Gastrocnemius medialis (tissue), 4 donors: Measurements from ENCODE around the gene KANSL3. TPM values are rescaled to one million over a fixed set of nuclear protein-coding genes. Genes with fewer than 3 reads are reported as not detected.

Experiments
- ATAC-seq, 2 donors: fragments of 150-250 bp; one replicate each; pipeline ENCODE4 v1.9.1; 2016
- DNase-seq, 2 donors: peaks; one replicate each; pipeline ENCODE4 v3.0.0-alpha.2; 2019
- H3K27ac ChIP-seq, 4 donors: fragments of 200-600 bp; sonication (generic); 1 replicate in 1 of 4; 2 replicates in 3 of 4; pipeline ENCODE4 v1.5.1; 2016 to 2018; ENCODE audit warnings: mild to moderate bottlenecking in 2 of 4, moderate library complexity in 1 of 4
- H3K27me3 ChIP-seq, 3 donors: fragments of 200-600 bp; sonication (generic) in 2 of 3; 1 replicate in 1 of 3; 2 replicates in 2 of 3; pipeline versions ENCODE4 v1.5.1 to v1.6.0; 2016 to 2019; ENCODE audit warnings: mild to moderate bottlenecking in 1 of 3, moderate library complexity in 1 of 3
- H3K36me3 ChIP-seq, 2 donors: fragments of 200-600 bp; sonication (generic) in 1 of 2; one replicate each; pipeline ENCODE4 v1.5.1; 2017 to 2018
- H3K4me1 ChIP-seq, 2 donors: fragments of 200-600 bp; sonication (generic) in 1 of 2; one replicate each; pipeline ENCODE4 v1.5.1; 2016 to 2017; ENCODE audit warnings: mild to moderate bottlenecking in 2 of 2
- H3K4me3 ChIP-seq, 4 donors: fragments of 200-600 bp; sonication (generic) in 3 of 4; 1 replicate in 1 of 4; 2 replicates in 3 of 4; pipeline ENCODE4 v1.5.1; 2016 to 2019; ENCODE audit warnings: mild to moderate bottlenecking in 2 of 4
- H3K9me3 ChIP-seq, 3 donors: fragments of 200-600 bp; sonication (generic) in 2 of 3; 1 replicate in 1 of 3; 2 replicates in 2 of 3; pipeline ENCODE4 v1.5.1; 2016 to 2019
- CTCF ChIP-seq, 5 experiments: fragments of 450-650 bp in 3 of 5; fragments of 200-600 bp in 2 of 5; sonication (generic) in 2 of 5; IDR thresholded peaks in 4 of 5; conservative IDR thresholded peaks in 1 of 5; 1 replicate in 4 of 5; 2 replicates in 1 of 5; pipeline ENCODE4 v1.5.1; 2016 to 2019; ENCODE audit warnings: antibody characterized with exemption in 5 of 5, mild to moderate bottlenecking in 3 of 5, moderate library complexity in 3 of 5
- POLR2A ChIP-seq, 2 donors: fragments of 450-650 bp; IDR thresholded peaks; one replicate each; pipeline ENCODE4 v1.6.1; 2017; ENCODE audit warnings: antibody characterized with exemption in 2 of 2, mild to moderate bottlenecking in 2 of 2, moderate library complexity in 2 of 2
- in situ Hi-C, 4 donors: fragments of 200-750 bp; cut with MboI; loops; one replicate each; pipeline versions ENCODE4 v1.15.0 to v1.8.0; 2017; ENCODE audit warnings: low sequenced_read_pairs in 4 of 4
- intact Hi-C: fragments of 100-400 bp; cut with DNase I; formaldehyde crosslinking; loops from one replicate; pipeline ENCODE4 v1.15.1; 2023; ENCODE audit warnings: low total_unique reads
- total RNA-seq, 4 donors: library from RNA; depleted of rRNA; stranded (reverse); fragments of >200 nt; gene quantifications; one replicate each; pipeline versions ENCODE4 v1.1.0 to v1.2.3, GENCODE V29; 2016

KANSL3 gene
- total RNA-seq, 4 donors from 2014 or later, result 49.4 to 76.9 (median 60.4) TPM

GRCh38 chr2:96579422-96579821 lies 58.7 kb downstream of the KANSL3 start:
- Histone ChIP-seq H3K27ac (no peak overlapping the region), H3K27me3 (no peaks in the 10 kb centered on the region), H3K9me3 (no peaks in the 10 kb centered on the region), H3K4me3 (no peak overlapping the region), H3K36me3 (peaks cover 0 to 7% of the 10 kb centered on the region in 2 donors), H3K4me1 (no peaks in the 10 kb centered on the region)
- ATAC-seq (no peak), DNase-seq (no peak)
- in situ Hi-C loops (no loop called here), intact Hi-C loops (no loop called here)
- TF ChIP-seq POLR2A (IDR thresholded peaks at IDR 0.05) (no peak), CTCF (IDR thresholded peaks at IDR 0.05 in 4 of 5, conservative IDR thresholded peaks at IDR 0.05 in 1 of 5) (no peak)

GRCh38 chr2:96578731-96579130 lies 59.4 kb downstream of the KANSL3 start:
- Histone ChIP-seq H3K27ac (no peak overlapping the region), H3K4me1 (no peaks in the 10 kb centered on the region), H3K36me3 (peaks cover 0 to 7% of the 10 kb centered on the region in 2 donors), H3K9me3 (no peaks in the 10 kb centered on the region), H3K4me3 (no peak overlapping the region), H3K27me3 (no peaks in the 10 kb centered on the region)
- intact Hi-C loops, result no loop called here
- no peak for ATAC-seq
- no peak for DNase-seq
- no peak for TF ChIP-seq CTCF (IDR thresholded peaks at IDR 0.05 in 4 of 5, conservative IDR thresholded peaks at IDR 0.05 in 1 of 5)
- no peak for TF ChIP-seq POLR2A (IDR thresholded peaks at IDR 0.05)
- in situ Hi-C loops, result no loop called here

GRCh38 chr2:96577501-96577900 lies 60.6 kb downstream of the KANSL3 start:
- H3K4me1 ChIP-seq, result no peaks in the 10 kb centered on the region
- no peak overlapping the region for H3K27ac ChIP-seq
- no peaks in the 10 kb centered on the region for H3K9me3 ChIP-seq
- TF ChIP-seq POLR2A (IDR thresholded peaks at IDR 0.05) (no peak), CTCF (IDR thresholded peaks at IDR 0.05 in 4 of 5, conservative IDR thresholded peaks at IDR 0.05 in 1 of 5) (no peak)
- ATAC-seq (no peak), DNase-seq (no peak)
- no peaks in the 10 kb centered on the region for H3K36me3 ChIP-seq
- no peak overlapping the region for H3K4me3 ChIP-seq
- in situ Hi-C loops (no loop called here), intact Hi-C loops (no loop called here)
- no peaks in the 10 kb centered on the region for H3K27me3 ChIP-seq

DNA sequence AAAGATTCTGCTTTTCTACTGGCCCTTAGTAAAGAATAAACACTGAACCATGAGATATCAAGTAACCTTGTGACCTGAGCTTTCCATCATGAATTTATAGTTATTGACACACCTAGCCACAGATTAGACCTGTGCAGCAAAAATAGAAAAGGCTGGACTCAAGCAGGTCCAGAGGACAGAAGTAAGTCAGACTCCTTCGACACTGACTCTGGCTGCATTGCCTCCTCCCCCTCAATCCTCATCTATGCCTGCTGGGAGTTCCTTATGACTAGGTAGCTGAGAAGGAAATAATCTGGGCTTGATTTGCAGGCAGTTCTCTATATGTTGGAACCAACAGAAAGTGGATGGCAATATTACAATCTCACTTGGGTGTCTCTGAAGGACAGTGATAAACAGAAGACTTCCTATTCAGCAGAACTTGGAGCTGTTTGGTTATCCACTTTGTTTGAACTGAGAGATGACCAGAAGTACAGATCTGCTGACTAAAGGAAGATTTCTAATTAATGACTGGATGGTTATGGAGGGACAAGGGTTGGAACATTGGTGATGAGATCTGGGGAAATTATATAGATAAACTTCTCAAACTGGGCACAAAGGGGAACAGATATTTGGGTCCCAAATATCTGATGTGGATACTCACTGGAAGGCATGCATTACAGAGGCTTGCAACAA lies 62.2 kb downstream of the KANSL3 start:
- intact Hi-C loops (no loop called here), in situ Hi-C loops (no loop called here)
- H3K4me1 ChIP-seq, result no peaks in the 10 kb centered on the region
- no peaks in the 10 kb centered on the region for H3K27me3 ChIP-seq
- no peak for TF ChIP-seq POLR2A (IDR thresholded peaks at IDR 0.05)
- TF ChIP-seq CTCF (IDR thresholded peaks at IDR 0.05 in 4 of 5, conservative IDR thresholded peaks at IDR 0.05 in 1 of 5), result no peak
- H3K27ac ChIP-seq, result no peak overlapping the region
- DNase-seq (no peak), ATAC-seq (no peak)
- no peaks in the 10 kb centered on the region for H3K9me3 ChIP-seq
- no peak overlapping the region for H3K4me3 ChIP-seq
- no peaks in the 10 kb centered on the region for H3K36me3 ChIP-seq

DNA sequence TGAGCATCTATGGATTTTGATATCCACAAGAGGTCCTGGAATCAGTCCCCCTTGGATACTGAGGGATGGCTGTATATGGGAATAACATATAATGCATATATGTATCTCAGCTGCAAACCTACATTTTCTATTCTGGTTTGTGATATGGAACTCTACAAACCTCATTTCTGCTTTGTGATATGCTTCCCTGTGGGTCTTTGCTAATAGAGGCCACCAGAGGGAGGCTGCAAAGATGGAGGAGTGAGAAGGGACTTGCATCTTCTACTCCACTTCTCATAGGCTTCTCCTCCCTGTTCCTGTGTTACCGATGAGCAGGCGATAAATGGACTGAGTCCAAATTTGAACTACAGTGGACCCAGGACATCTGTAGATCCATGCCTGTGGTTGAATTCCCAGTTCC lies 63.7 kb downstream of the KANSL3 start:
- intact Hi-C loops, result no loop called here
- no peaks in the 10 kb centered on the region for H3K9me3 ChIP-seq
- no peaks in the 10 kb centered on the region for H3K27me3 ChIP-seq
- no peak for TF ChIP-seq CTCF (IDR thresholded peaks at IDR 0.05 in 4 of 5, conservative IDR thresholded peaks at IDR 0.05 in 1 of 5)
- no peak for TF ChIP-seq POLR2A (IDR thresholded peaks at IDR 0.05)
- H3K4me3 ChIP-seq, result no peak overlapping the region
- no peak overlapping the region for H3K27ac ChIP-seq
- in situ Hi-C loops, result no loop called here
- DNase-seq, result no peak
- no peak for ATAC-seq
- no peaks in the 10 kb centered on the region for H3K4me1 ChIP-seq
- no peaks in the 10 kb centered on the region for H3K36me3 ChIP-seq
